Esophagus muscularis mucosa (tissue), 4 donors: ENCODE results near the gene CFAP74. TPM values are rescaled to one million over a fixed set of nuclear protein-coding genes. Genes with fewer than 3 reads are reported as not detected.

Experiments used
- DNase-seq: peaks from one replicate; pipeline ENCODE4 v3.0.0-alpha.2; 2017; ENCODE audit errors: extremely low spot score
- H3K27ac ChIP-seq, 4 donors: fragments of 200-600 bp; sonication (generic); replicated peaks in 1 of 4; 1 replicate in 3 of 4; 2 replicates in 1 of 4; pipeline ENCODE4 v1.5.1; 2016 to 2019; ENCODE audit warnings: mild to moderate bottlenecking in 1 of 4
- H3K27me3 ChIP-seq, 4 donors: fragments of 200-600 bp; sonication (generic); one replicate each; pipeline versions ENCODE4 v1.5.1 to v1.6.0; 2016 to 2019
- H3K36me3 ChIP-seq, 4 donors: fragments of 200-600 bp; sonication (generic); one replicate each; pipeline ENCODE4 v1.5.1; 2016 to 2019
- H3K4me1 ChIP-seq, 4 donors: fragments of 200-600 bp; sonication (generic); one replicate each; pipeline ENCODE4 v1.5.1; 2016 to 2019
- H3K4me3 ChIP-seq, 4 donors: fragments of 200-600 bp; sonication (generic); 1 replicate in 2 of 4; 2 replicates in 2 of 4; pipeline ENCODE4 v1.5.1; 2016 to 2019; ENCODE audit warnings: mild to moderate bottlenecking in 4 of 4, moderate library complexity in 1 of 4
- H3K9me3 ChIP-seq, 4 donors: fragments of 200-600 bp; sonication (generic); 1 replicate in 3 of 4; 2 replicates in 1 of 4; pipeline ENCODE4 v1.5.1; 2016 to 2019
- EP300 ChIP-seq: sonication (generic); formaldehyde crosslinking; IDR thresholded peaks from one replicate; pipeline ENCODE4 v1.6.1; 2017; ENCODE audit warnings: antibody characterized with exemption
- POLR2A ChIP-seq: fragments of 450-650 bp; IDR thresholded peaks from one replicate; pipeline ENCODE4 v1.6.1; 2017; ENCODE audit warnings: antibody characterized with exemption, moderate library complexity, mild to moderate bottlenecking, low read depth
- POLR2AphosphoS5 ChIP-seq, 2 donors: sonication (generic); formaldehyde crosslinking; IDR thresholded peaks; one replicate each; pipeline ENCODE4 v1.6.1; 2017; ENCODE audit warnings: antibody characterized with exemption in 2 of 2
- WGBS: methylation state at CpG from one replicate; pipeline ENCODE4 v1.1.5; 2018; 5-methylcytosine and 5-hydroxymethylcytosine counted together
- intact Hi-C: fragments of 100-400 bp; cut with DNase I; formaldehyde crosslinking; loops from one replicate; pipeline ENCODE4 v1.15.1; 2023
- total RNA-seq, 4 donors: library from RNA; depleted of rRNA; stranded (reverse); fragments of >200 nt; gene quantifications; one replicate each; pipeline versions ENCODE4 v1.1.0 to v1.2.1, GENCODE V29; 2016
- TF ChIP-seq, protein P1 (sequence below), 3 experiments: fragments of 200-600 bp in 2 of 3; fragments of 450-650 bp in 1 of 3; sonication (generic) in 2 of 3; IDR thresholded peaks; one replicate each; pipeline ENCODE4 v1.5.1; 2017 to 2019; ENCODE audit warnings: antibody characterized with exemption in 3 of 3, mild to moderate bottlenecking in 2 of 3, moderate library complexity in 1 of 3

Gene CFAP74
- total RNA-seq, 4 donors from 2014 or later: not detected

DNA sequence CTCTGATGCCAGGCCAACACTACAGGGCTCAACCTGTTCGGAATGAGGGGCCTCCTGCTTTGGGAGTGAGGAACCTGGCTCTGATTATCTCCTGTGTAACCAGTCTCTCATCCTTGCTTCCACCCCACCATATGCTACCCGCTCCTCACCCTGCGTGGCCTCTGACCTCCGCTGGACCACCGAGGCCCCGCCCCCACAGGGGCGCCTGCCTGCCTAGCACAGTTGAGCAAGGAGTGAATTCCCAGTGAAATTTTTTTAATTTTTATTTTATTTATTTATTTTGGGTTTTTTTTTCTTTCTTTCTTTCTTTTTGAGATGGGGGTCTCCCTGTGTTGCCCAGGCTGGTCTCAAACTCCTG lies 110.8 kb downstream of the CFAP74 start:
- Histone ChIP-seq H3K9me3 (no peaks in the 10 kb centered on the region), H3K4me1 (peaks cover 44 to 59% (median 54%) of the 10 kb centered on the region in 4 donors), H3K4me3 (peak overlapping the region in 2 of 4 donors; percentile 79 to 92), H3K27me3 (peaks cover 0 to 22% (median 9%) of the 10 kb centered on the region in 4 donors), H3K27ac (peak overlapping the region in 3 of 4 donors; percentile 92 to 98 (median 96)), H3K36me3 (no peaks in the 10 kb centered on the region)
- TF ChIP-seq EP300: no peak
- TF ChIP-seq POLR2AphosphoS5 (IDR thresholded peaks at IDR 0.05): no peak
- TF ChIP-seq POLR2A: no peak
- TF ChIP-seq, protein P1, sequence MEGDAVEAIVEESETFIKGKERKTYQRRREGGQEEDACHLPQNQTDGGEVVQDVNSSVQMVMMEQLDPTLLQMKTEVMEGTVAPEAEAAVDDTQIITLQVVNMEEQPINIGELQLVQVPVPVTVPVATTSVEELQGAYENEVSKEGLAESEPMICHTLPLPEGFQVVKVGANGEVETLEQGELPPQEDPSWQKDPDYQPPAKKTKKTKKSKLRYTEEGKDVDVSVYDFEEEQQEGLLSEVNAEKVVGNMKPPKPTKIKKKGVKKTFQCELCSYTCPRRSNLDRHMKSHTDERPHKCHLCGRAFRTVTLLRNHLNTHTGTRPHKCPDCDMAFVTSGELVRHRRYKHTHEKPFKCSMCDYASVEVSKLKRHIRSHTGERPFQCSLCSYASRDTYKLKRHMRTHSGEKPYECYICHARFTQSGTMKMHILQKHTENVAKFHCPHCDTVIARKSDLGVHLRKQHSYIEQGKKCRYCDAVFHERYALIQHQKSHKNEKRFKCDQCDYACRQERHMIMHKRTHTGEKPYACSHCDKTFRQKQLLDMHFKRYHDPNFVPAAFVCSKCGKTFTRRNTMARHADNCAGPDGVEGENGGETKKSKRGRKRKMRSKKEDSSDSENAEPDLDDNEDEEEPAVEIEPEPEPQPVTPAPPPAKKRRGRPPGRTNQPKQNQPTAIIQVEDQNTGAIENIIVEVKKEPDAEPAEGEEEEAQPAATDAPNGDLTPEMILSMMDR (IDR thresholded peaks at IDR 0.05): no peak
- intact Hi-C loops: no loop called here
- WGBS: 85% methylated on average over 7 of the region's 7 CpGs
- no peak for DNase-seq

DNA sequence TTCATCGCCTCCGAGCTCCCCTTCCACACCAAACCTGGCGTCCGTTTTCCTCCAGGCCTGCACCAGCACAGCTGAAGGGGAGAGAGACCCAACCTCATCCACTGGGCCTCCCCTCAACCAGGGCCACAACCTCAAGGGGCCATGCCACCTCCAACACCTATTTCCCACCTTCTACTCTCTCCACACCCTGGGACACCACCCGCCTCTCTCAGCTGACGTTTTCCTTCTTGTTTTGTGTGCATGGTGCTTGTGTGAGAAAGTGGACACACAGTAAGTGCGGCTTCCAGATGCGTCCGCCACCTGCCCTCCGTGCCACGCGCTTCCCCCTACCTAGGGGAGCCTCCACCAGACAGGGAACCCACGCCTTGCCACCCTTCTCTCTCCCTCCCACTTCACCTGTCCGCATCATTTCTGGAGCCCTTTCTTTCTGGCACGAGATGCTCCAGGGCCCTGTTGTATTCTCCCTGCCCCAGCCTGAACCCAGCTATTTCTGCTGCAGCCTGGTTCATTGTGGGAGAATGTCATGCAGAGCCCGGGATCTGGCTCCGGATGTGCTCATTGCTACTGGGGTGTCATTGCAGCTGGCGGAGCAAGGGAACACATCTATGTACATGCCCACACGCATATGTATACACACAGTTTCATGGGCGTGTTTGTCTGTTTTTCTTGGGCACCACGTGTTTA lies 111.4 kb downstream of the CFAP74 start:
- Histone ChIP-seq H3K36me3 (no peaks in the 10 kb centered on the region), H3K9me3 (no peaks in the 10 kb centered on the region), H3K27ac (peak overlapping the region; percentile 92 to 99 (median 97)), H3K4me1 (peaks cover 49 to 64% (median 60%) of the 10 kb centered on the region in 4 donors), H3K4me3 (peak overlapping the region; percentile 79 to 99 (median 92)), H3K27me3 (peaks cover 0 to 22% (median 9%) of the 10 kb centered on the region in 4 donors)
- TF ChIP-seq, protein P1 (IDR thresholded peaks at IDR 0.05): no peak
- TF ChIP-seq POLR2A: no peak
- TF ChIP-seq EP300: no peak
- TF ChIP-seq POLR2AphosphoS5 (IDR thresholded peaks at IDR 0.05): no peak
- DNase-seq: no peak
- 41% methylated on average over 19 of the region's 21 CpGs for WGBS
- intact Hi-C loops: no loop called here

DNA sequence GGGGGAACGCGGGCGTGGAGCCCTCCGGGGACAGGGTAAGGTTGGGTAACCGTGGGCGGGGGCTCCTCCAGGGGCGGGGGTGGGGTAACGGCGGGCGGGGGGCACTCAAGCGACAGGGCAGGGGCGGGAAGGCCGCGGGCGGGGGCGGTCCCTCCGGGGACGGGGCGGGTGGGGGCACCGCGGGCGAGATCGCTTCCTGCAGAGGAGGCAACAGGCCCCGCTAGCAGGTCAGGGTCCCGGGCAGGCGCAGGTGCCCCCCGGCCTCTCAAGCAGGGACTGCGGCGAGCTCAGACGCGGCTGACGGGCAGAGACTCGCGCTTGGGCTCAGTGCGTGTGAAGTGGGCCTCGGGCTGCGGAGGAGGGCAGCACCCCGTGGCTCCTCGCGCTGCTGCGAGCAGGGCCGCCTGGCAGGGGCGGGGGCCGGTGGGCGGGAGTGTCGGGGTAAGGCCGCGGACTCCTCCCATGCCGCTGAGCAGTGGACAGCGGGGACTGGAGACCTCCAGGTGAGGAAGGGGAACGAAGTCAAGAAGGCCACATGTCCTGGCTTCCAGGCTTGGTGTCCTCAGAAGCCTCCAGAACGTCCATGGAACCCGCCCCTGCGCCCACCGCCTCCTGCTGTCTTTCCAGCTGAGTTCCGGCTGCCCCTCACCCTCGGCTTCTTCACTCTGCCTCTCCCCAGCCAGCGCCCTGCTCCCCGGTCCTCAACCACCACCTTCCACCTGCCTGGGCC lies 112.1 kb downstream of the CFAP74 start:
- peaks cover 56 to 71% (median 67%) of the 10 kb centered on the region in 4 donors for H3K4me1 ChIP-seq
- intact Hi-C loops: no loop called here

DNA sequence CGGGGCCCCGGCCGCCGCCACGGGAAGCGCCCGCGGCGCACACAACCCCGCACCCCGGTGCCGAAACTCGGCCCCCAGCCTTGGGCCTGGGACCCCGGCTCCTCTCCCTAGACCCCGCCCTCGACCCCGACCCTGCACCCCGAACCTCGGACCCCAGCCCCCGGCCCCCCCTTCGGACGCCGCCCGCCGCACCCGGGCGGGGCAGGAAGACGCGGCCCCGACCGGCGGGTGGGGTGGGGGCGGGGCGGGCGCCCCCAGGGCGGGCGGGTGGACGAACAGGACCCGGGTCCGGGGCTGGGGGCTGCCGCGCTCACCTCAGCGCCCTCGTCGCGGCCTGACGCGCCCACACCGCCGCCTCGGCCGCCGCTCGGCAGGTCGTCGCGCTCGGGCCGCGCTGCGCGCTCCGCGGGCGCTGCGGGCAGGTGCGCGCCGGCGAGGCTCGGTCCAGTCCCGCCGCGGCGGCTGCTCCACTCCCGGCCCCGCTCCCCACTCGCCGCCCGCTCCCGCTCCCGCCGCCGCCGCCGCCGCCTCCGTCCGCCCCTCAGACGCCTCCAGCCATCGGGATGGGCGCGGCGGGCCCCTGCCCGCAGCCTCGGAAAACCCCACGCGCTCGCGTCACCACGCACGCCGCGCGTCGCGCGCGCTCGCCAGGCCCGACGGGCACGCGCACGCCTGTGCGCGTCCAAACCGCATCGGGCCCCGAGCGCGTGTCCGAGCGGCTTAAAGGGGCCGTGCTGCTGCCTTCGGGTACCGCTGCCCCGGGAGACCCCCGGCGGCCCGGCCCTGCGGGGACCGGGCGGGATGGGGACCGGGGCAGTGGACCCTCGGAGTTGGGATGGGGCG lies 112.9 kb downstream of the CFAP74 start, which contains the start of gene GNB1:
Gene GNB1 (minus strand): TSS at position 582 of the 843 bp plus-strand sequence. CDS start 65,634 bp downstream, outside the sequence.
- Histone ChIP-seq H3K27ac (peak within 1 kb of the TSS; percentile 92 to 99 (median 97)), H3K4me1 (peaks cover 58 to 79% (median 74%) of the 10 kb centered on the region in 4 donors), H3K27me3 (peaks cover 0 to 10% (median 4%) of the 10 kb centered on the region in 4 donors), H3K4me3 (peak within 1 kb of the TSS; percentile 79 to 99 (median 92)), H3K9me3 (no peaks in the 10 kb centered on the region), H3K36me3 (no peaks in the 10 kb centered on the region)
- intact Hi-C loops: no loop called here
- TF ChIP-seq EP300: no peak
- peak; percentile 29 for TF ChIP-seq POLR2A
- peak; percentile 72 to 80 for TF ChIP-seq POLR2AphosphoS5 (IDR thresholded peaks at IDR 0.05)
- TF ChIP-seq, protein P1 (IDR thresholded peaks at IDR 0.05): no peak
- WGBS: no CpG with 5 or more reads among the region's 137 CpGs
- peak; percentile 95 for DNase-seq

More for the DNA sequence above, 112.1 kb downstream of the CFAP74 start:
- Histone ChIP-seq H3K9me3 (no peaks in the 10 kb centered on the region), H3K36me3 (no peaks in the 10 kb centered on the region), H3K4me3 (peak overlapping the region; percentile 79 to 99 (median 92)), H3K27me3 (peaks cover 0 to 18% (median 7%) of the 10 kb centered on the region in 4 donors), H3K27ac (peak overlapping the region; percentile 92 to 99 (median 97))
- WGBS: 2% methylated on average over 15 of the region's 59 CpGs
- DNase-seq: peak; percentile 97
- TF ChIP-seq, protein P1 (IDR thresholded peaks at IDR 0.05): no peak
- TF ChIP-seq POLR2AphosphoS5 (IDR thresholded peaks at IDR 0.05): peak; percentile 40 to 62
